Stimulated activated effector memory CD8-positive, alpha-beta T cell treated with anti-CD3 and anti-CD28 coated beads, Interleukin-12 subunit alpha, Interleukin-12 subunit beta, amount 100 ng/mL, for 72 hours (primary cell): ENCODE data around the gene PRICKLE4.
A peak's percentile ranks its signal among the peaks of the same experiment; 100 is the strongest.

ENCODE experiments used
- ATAC-seq: fragments of 150-1000 bp; cut with Tn5 transposase; 2 replicates; pipeline ENCODE4 v1.10.0; 2021
- DNase-seq, 2 donors: peaks; one replicate each; pipeline ENCODE4 v3.0.0; 2021 to 2022; ENCODE audit warnings: low spot score in 2 of 2
- H3K27ac Mint-ChIP-seq: one replicate; pipeline ENCODE4 v1.8.0; 2022; ENCODE audit warnings: mild to moderate bottlenecking, mixed read lengths
- H3K36me3 Mint-ChIP-seq: one replicate; pipeline ENCODE4 v1.8.0; 2022; ENCODE audit warnings: mild to moderate bottlenecking, mixed read lengths
- H3K4me1 Mint-ChIP-seq: one replicate; pipeline ENCODE4 v1.8.0; 2022; ENCODE audit warnings: mixed read lengths
- H3K4me3 Mint-ChIP-seq: one replicate; pipeline ENCODE4 v1.8.0; 2022; ENCODE audit warnings: mild to moderate bottlenecking, mixed read lengths
- H3K9me3 Mint-ChIP-seq: one replicate; pipeline ENCODE4 v1.8.0; 2022; ENCODE audit warnings: mixed read lengths

The PRICKLE4 gene

GRCh38 chr6:41779336-41779735 is 1.2 kb upstream of the PRICKLE4 start:
- Mint-ChIP-seq H3K36me3 (peaks cover 11% of the 10 kb centered on the region), H3K27ac (peak overlapping the region; percentile 83), H3K9me3 (no peaks in the 10 kb centered on the region), H3K4me3 (peak overlapping the region; percentile 86), H3K4me1 (peaks cover 15% of the 10 kb centered on the region)
- no peak for ATAC-seq
- no peak for DNase-seq

- no peaks in the 10 kb centered on the region for H3K9me3 Mint-ChIP-seq
- ATAC-seq (peak; percentile 94), DNase-seq (peak; percentile 100)
- H3K4me1 Mint-ChIP-seq, result peaks cover 15% of the 10 kb centered on the region
- H3K36me3 Mint-ChIP-seq, result peaks cover 5% of the 10 kb centered on the region
- H3K27ac Mint-ChIP-seq, result peak within 1 kb of the TSS; percentile 83
- peak within 1 kb of the TSS; percentile 86 for H3K4me3 Mint-ChIP-seq
Observed at GRCh38 chr6:41779788-41780550, 613 bp upstream of the PRICKLE4 start, which contains the start of gene FRS3. Gene FRS3, minus strand, starts transcription at chr6:41779900. Its CDS starts 2,913 bp downstream, at chr6:41776987.

- Mint-ChIP-seq H3K4me1 (peaks cover 15% of the 10 kb centered on the region), H3K27ac (no peak overlapping the region), H3K36me3 (no peaks in the 10 kb centered on the region), H3K4me3 (peak overlapping the region; percentile 86), H3K9me3 (no peaks in the 10 kb centered on the region)
- ATAC-seq (no peak), DNase-seq (no peak)
Observed at GRCh38 chr6:41781366-41781730, 766 bp downstream of the PRICKLE4 start.

GRCh38 chr6:41783106-41783780 is 2.7 kb downstream of the PRICKLE4 start:
- Mint-ChIP-seq H3K9me3 (no peaks in the 10 kb centered on the region), H3K27ac (no peak overlapping the region), H3K4me3 (no peak overlapping the region), H3K36me3 (peaks cover 11% of the 10 kb centered on the region), H3K4me1 (peaks cover 15% of the 10 kb centered on the region)
- ATAC-seq (no peak), DNase-seq (no peak)

- no peak for ATAC-seq
- Mint-ChIP-seq H3K4me1 (peaks cover 15% of the 10 kb centered on the region), H3K4me3 (peak overlapping the region; percentile 92), H3K9me3 (no peaks in the 10 kb centered on the region), H3K27ac (no peak overlapping the region), H3K36me3 (peaks cover 25% of the 10 kb centered on the region)
- no peak for DNase-seq
Observed at GRCh38 chr6:41784581-41785171, 4.1 kb downstream of the PRICKLE4 start.

- Mint-ChIP-seq H3K27ac (no peak overlapping the region), H3K4me1 (peaks cover 21% of the 10 kb centered on the region), H3K9me3 (no peaks in the 10 kb centered on the region), H3K36me3 (peaks cover 31% of the 10 kb centered on the region), H3K4me3 (peak overlapping the region; percentile 92)
- ATAC-seq (no peak), DNase-seq (no peak)
Observed at GRCh38 chr6:41785254-41785653, 4.7 kb downstream of the PRICKLE4 start.

- no peak for ATAC-seq
- H3K27ac Mint-ChIP-seq, result no peak overlapping the region
- no peaks in the 10 kb centered on the region for H3K9me3 Mint-ChIP-seq
- peak overlapping the region; percentile 92 for H3K4me3 Mint-ChIP-seq
- no peak for DNase-seq
- H3K36me3 Mint-ChIP-seq, result peaks cover 37% of the 10 kb centered on the region
- peaks cover 20% of the 10 kb centered on the region for H3K4me1 Mint-ChIP-seq
Observed at GRCh38 chr6:41785689-41786450, 5.3 kb downstream of the PRICKLE4 start.

- ATAC-seq, result peak; percentile 85
- Mint-ChIP-seq H3K4me1 (peaks cover 14% of the 10 kb centered on the region), H3K9me3 (no peaks in the 10 kb centered on the region), H3K27ac (peak overlapping the region; percentile 96), H3K36me3 (peaks cover 45% of the 10 kb centered on the region), H3K4me3 (peak overlapping the region; percentile 92)
- DNase-seq, result peak; percentile 89 to 95
Observed at GRCh38 chr6:41786451-41787218, 6.1 kb downstream of the PRICKLE4 start.

GRCh38 chr6:41787219-41787917 is 6.8 kb downstream of the PRICKLE4 start, which contains the start of gene TOMM6:
Gene TOMM6, plus strand, starts transcription at chr6:41787694. Its CDS starts 4 bp downstream, at chr6:41787698.
- DNase-seq, result peak; percentile 96 to 97
- peaks cover 14% of the 10 kb centered on the region for H3K4me1 Mint-ChIP-seq
- peaks cover 52% of the 10 kb centered on the region for H3K36me3 Mint-ChIP-seq
- H3K4me3 Mint-ChIP-seq, result peak within 1 kb of the TSS; percentile 92
- no peaks in the 10 kb centered on the region for H3K9me3 Mint-ChIP-seq
- peak; percentile 86 for ATAC-seq
- peak within 1 kb of the TSS; percentile 96 for H3K27ac Mint-ChIP-seq

GRCh38 chr6:41789390-41789724 is 8.8 kb downstream of the PRICKLE4 start:
- Mint-ChIP-seq H3K36me3 (peaks cover 68% of the 10 kb centered on the region), H3K9me3 (no peaks in the 10 kb centered on the region), H3K4me1 (peaks cover 14% of the 10 kb centered on the region), H3K27ac (no peak overlapping the region), H3K4me3 (peak overlapping the region; percentile 92)
- no peak for ATAC-seq
- DNase-seq, result no peak

- DNase-seq (no peak), ATAC-seq (no peak)
- Mint-ChIP-seq H3K9me3 (no peaks in the 10 kb centered on the region), H3K4me3 (peak overlapping the region; percentile 92), H3K4me1 (peaks cover 14% of the 10 kb centered on the region), H3K27ac (no peak overlapping the region), H3K36me3 (peaks cover 73% of the 10 kb centered on the region)
Observed at GRCh38 chr6:41790045-41790444, 9.5 kb downstream of the PRICKLE4 start.

- Mint-ChIP-seq H3K9me3 (no peaks in the 10 kb centered on the region), H3K27ac (no peak overlapping the region), H3K4me3 (no peak overlapping the region), H3K4me1 (peaks cover 14% of the 10 kb centered on the region), H3K36me3 (peaks cover 77% of the 10 kb centered on the region)
- DNase-seq (no peak), ATAC-seq (no peak)
Observed at GRCh38 chr6:41791305-41791704, 10.7 kb downstream of the PRICKLE4 start.

GRCh38 chr6:41791984-41792383 is 11.4 kb downstream of the PRICKLE4 start:
- H3K9me3 Mint-ChIP-seq, result no peaks in the 10 kb centered on the region
- H3K36me3 Mint-ChIP-seq, result peaks cover 79% of the 10 kb centered on the region
- ATAC-seq (no peak), DNase-seq (no peak)
- H3K4me3 Mint-ChIP-seq, result no peak overlapping the region
- peaks cover 14% of the 10 kb centered on the region for H3K4me1 Mint-ChIP-seq
- H3K27ac Mint-ChIP-seq, result no peak overlapping the region

- Mint-ChIP-seq H3K36me3 (peaks cover 40% of the 10 kb centered on the region), H3K27ac (no peak overlapping the region), H3K4me3 (no peak overlapping the region), H3K4me1 (no peaks in the 10 kb centered on the region), H3K9me3 (no peaks in the 10 kb centered on the region)
- DNase-seq (no peak), ATAC-seq (peak; percentile 28)
Observed at GRCh38 chr6:41796474-41796873, 15.9 kb downstream of the PRICKLE4 start.
